Measurements from ENCODE around the gene ANAPC7.

DNA sequence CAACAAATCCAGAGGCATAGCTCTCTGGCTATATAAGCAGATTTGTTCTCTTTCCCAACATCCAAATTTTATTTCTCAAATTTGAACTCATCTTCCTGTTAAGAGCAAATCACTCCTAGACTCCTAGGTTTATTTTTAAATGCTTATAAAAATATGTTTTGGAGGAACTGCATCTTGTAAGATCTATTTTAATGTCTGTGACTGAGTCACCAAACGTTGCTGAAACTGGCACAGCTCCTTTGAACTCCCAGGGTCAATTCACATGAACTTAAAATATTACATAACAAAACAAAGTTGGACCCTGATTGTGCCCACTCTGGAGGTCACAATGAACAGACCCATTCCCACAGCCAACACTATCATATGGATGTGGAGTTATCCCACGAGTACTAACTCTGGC is 23.9 kb downstream of the ANAPC7 start:
- TF ChIP-seq, protein P1, sequence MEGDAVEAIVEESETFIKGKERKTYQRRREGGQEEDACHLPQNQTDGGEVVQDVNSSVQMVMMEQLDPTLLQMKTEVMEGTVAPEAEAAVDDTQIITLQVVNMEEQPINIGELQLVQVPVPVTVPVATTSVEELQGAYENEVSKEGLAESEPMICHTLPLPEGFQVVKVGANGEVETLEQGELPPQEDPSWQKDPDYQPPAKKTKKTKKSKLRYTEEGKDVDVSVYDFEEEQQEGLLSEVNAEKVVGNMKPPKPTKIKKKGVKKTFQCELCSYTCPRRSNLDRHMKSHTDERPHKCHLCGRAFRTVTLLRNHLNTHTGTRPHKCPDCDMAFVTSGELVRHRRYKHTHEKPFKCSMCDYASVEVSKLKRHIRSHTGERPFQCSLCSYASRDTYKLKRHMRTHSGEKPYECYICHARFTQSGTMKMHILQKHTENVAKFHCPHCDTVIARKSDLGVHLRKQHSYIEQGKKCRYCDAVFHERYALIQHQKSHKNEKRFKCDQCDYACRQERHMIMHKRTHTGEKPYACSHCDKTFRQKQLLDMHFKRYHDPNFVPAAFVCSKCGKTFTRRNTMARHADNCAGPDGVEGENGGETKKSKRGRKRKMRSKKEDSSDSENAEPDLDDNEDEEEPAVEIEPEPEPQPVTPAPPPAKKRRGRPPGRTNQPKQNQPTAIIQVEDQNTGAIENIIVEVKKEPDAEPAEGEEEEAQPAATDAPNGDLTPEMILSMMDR (IDR thresholded peaks at IDR 0.05), result no peak
- TF ChIP-seq POLR2A (IDR thresholded peaks at IDR 0.05) (no peak), POLR2AphosphoS5 (IDR thresholded peaks at IDR 0.05) (no peak)
